Stimulated activated CD8-positive, alpha-beta memory T cell treated with anti-CD3 and anti-CD28 coated beads, Interleukin-7, amount 100 ng/mL, for 48 hours (primary cell): ENCODE data around the gene TBC1D14.

Experiments
- DNase-seq, 2 donors: peaks; one replicate each; pipeline ENCODE4 v3.0.0-alpha.2; 2020; ENCODE audit warnings: low read depth in 1 of 2; ENCODE audit errors: extremely low read depth in 1 of 2

The TBC1D14 gene

GRCh38 chr4:7016086-7016485 lies 106.5 kb downstream of the TBC1D14 start:
- no peak for DNase-seq

GRCh38 chr4:7016512-7016911 lies 106.9 kb downstream of the TBC1D14 start:
- no peak for DNase-seq

GRCh38 chr4:7017446-7018048 lies 107.9 kb downstream of the TBC1D14 start:
- DNase-seq, result no peak

GRCh38 chr4:7018281-7018680 lies 108.7 kb downstream of the TBC1D14 start:
- no peak for DNase-seq

- DNase-seq, result no peak
Measured at GRCh38 chr4:7019367-7019766, 109.7 kb downstream of the TBC1D14 start.

GRCh38 chr4:7020290-7020689 lies 110.7 kb downstream of the TBC1D14 start:
- DNase-seq, result no peak

GRCh38 chr4:7020856-7021255 lies 111.2 kb downstream of the TBC1D14 start:
- no peak for DNase-seq

- DNase-seq, result no peak
Measured at GRCh38 chr4:7021355-7021754, 111.7 kb downstream of the TBC1D14 start.

GRCh38 chr4:7021930-7022664 lies 112.5 kb downstream of the TBC1D14 start:
- no peak for DNase-seq

GRCh38 chr4:7023486-7023885 lies 113.9 kb downstream of the TBC1D14 start:
- DNase-seq, result no peak

GRCh38 chr4:7023901-7024300 lies 114.3 kb downstream of the TBC1D14 start:
- no peak for DNase-seq

- no peak for DNase-seq
Measured at GRCh38 chr4:7024336-7024890, 114.8 kb downstream of the TBC1D14 start.

- DNase-seq, result no peak
Measured at GRCh38 chr4:7025040-7025602, 115.5 kb downstream of the TBC1D14 start.

- DNase-seq, result no peak
Measured at GRCh38 chr4:7026107-7026506, 116.5 kb downstream of the TBC1D14 start.

- no peak for DNase-seq
Measured at GRCh38 chr4:7027284-7027683, 117.7 kb downstream of the TBC1D14 start.

- no peak for DNase-seq
Measured at GRCh38 chr4:7027913-7028312, 118.3 kb downstream of the TBC1D14 start.

GRCh38 chr4:7029212-7029611 lies 119.6 kb downstream of the TBC1D14 start:
- DNase-seq, result no peak

- no peak for DNase-seq
Measured at GRCh38 chr4:7029921-7030320, 120.3 kb downstream of the TBC1D14 start.

- DNase-seq, result no peak
Measured at GRCh38 chr4:7030856-7031255, 121.2 kb downstream of the TBC1D14 start.

- no peak for DNase-seq
Measured at GRCh38 chr4:7031558-7032449, 122.2 kb downstream of the TBC1D14 start.

GRCh38 chr4:7032596-7032995 lies 123.0 kb downstream of the TBC1D14 start:
- no peak for DNase-seq
